Trophoblast cell (in vitro differentiated cells and primary cell): ENCODE measurements around the gene DYRK1A.

ENCODE experiments used
- DNase-seq, 2 donors: peaks; one replicate each; pipeline ENCODE4 v3.0.0-alpha.2; 2016
- H2AFZ ChIP-seq: 2 replicates; pipeline ENCODE4 v1.6.1; 2013; ENCODE audit warnings: low read length, moderate library complexity, mild to moderate bottlenecking; ENCODE audit not compliant: insufficient read depth, poor library complexity
- H2AK5ac ChIP-seq: 2 replicates; pipeline ENCODE4 v1.6.1; 2013; ENCODE audit warnings: mild to moderate bottlenecking, low read length
- H2BK120ac ChIP-seq: 2 replicates; pipeline ENCODE4 v1.6.1; 2013; ENCODE audit warnings: low read length, mild to moderate bottlenecking, moderate library complexity; ENCODE audit not compliant: insufficient read depth, poor library complexity
- H2BK12ac ChIP-seq: 2 replicates; pipeline ENCODE4 v1.6.1; 2013; ENCODE audit warnings: mild to moderate bottlenecking, low read length, moderate library complexity
- H2BK5ac ChIP-seq: 2 replicates; pipeline ENCODE4 v1.6.1; 2013; ENCODE audit warnings: low read length, low read depth, moderate library complexity, mild to moderate bottlenecking; ENCODE audit not compliant: poor library complexity
- H3K14ac ChIP-seq: 2 replicates; pipeline ENCODE4 v1.6.1; 2013; ENCODE audit warnings: mild to moderate bottlenecking, low read length
- H3K18ac ChIP-seq: 2 replicates; pipeline ENCODE4 v1.6.1; 2013; ENCODE audit warnings: mild to moderate bottlenecking, low read length
- H3K23ac ChIP-seq: 2 replicates; pipeline ENCODE4 v1.6.1; 2013; ENCODE audit warnings: low read length
- H3K27ac ChIP-seq: 2 replicates; pipeline ENCODE4 v1.5.1; 2013; ENCODE audit warnings: low read depth, mild to moderate bottlenecking, inconsistent platforms, low read length, moderate library complexity
- H3K27me3 ChIP-seq: 2 replicates; pipeline ENCODE4 v1.6.1; 2013; ENCODE audit warnings: inconsistent platforms, mild to moderate bottlenecking, low read length, moderate library complexity; ENCODE audit not compliant: insufficient read depth
- H3K36me3 ChIP-seq, 2 experiments: 1 replicate in 1 of 2; 2 replicates in 1 of 2; pipeline ENCODE4 v1.6.1; 2013; ENCODE audit warnings: low read length in 2 of 2, mild to moderate bottlenecking in 2 of 2, moderate library complexity in 1 of 2; ENCODE audit not compliant: insufficient read depth in 2 of 2, control insufficient read depth in 1 of 2
- H3K4ac ChIP-seq: 2 replicates; pipeline ENCODE4 v1.6.1; 2013; ENCODE audit warnings: low read depth, mild to moderate bottlenecking, low read length, moderate library complexity
- H3K4me1 ChIP-seq, 2 experiments: 1 replicate in 1 of 2; 2 replicates in 1 of 2; pipeline ENCODE4 v1.6.1; 2013; ENCODE audit warnings: low read length in 2 of 2, mild to moderate bottlenecking in 2 of 2, moderate library complexity in 1 of 2; ENCODE audit not compliant: insufficient read depth in 2 of 2, control insufficient read depth in 1 of 2
- H3K4me2 ChIP-seq: 2 replicates; pipeline ENCODE4 v1.6.1; 2013; ENCODE audit warnings: inconsistent platforms, mild to moderate bottlenecking, low read length, moderate library complexity
- H3K4me3 ChIP-seq: 2 replicates; pipeline ENCODE4 v1.5.1; 2013; ENCODE audit warnings: mild to moderate bottlenecking, low read depth, low read length, inconsistent platforms
- H3K79me1 ChIP-seq: one replicate; pipeline ENCODE4 v1.6.1; 2013; ENCODE audit warnings: low read length
- H3K79me2 ChIP-seq: 2 replicates; pipeline ENCODE4 v1.6.1; 2013; ENCODE audit warnings: low read length, mild to moderate bottlenecking; ENCODE audit not compliant: control insufficient read depth, insufficient read depth, poor library complexity
- H3K9ac ChIP-seq: 2 replicates; pipeline ENCODE4 v1.6.1; 2013; ENCODE audit warnings: mild to moderate bottlenecking, low read length
- H3K9me3 ChIP-seq: 2 replicates; pipeline ENCODE4 v1.6.1; 2013; ENCODE audit warnings: low read depth, mild to moderate bottlenecking, control low read depth, inconsistent platforms, low read length; ENCODE audit not compliant: insufficient read depth
- H4K12ac ChIP-seq: 2 replicates; pipeline ENCODE4 v1.6.1; 2013; ENCODE audit warnings: low read depth, mild to moderate bottlenecking, low read length, moderate library complexity
- H4K8ac ChIP-seq: 2 replicates; pipeline ENCODE4 v1.6.1; 2013; ENCODE audit warnings: low read depth, mild to moderate bottlenecking, low read length, moderate library complexity
- H4K91ac ChIP-seq: one replicate; pipeline ENCODE4 v1.6.1; 2013; ENCODE audit warnings: low read depth, mild to moderate bottlenecking, low read length, moderate library complexity
- WGBS: extraction: QIAGEN DNeasy Blood & Tissue Kit; methylation state at CpG from one replicate; pipeline ENCODE4 v1.1.7; 2013; ENCODE audit warnings: missing lambda C conversion rate; ENCODE audit not compliant: insufficient read length, insufficient coverage; ENCODE audit errors: extremely low coverage; 5-methylcytosine and 5-hydroxymethylcytosine counted together

Gene DYRK1A

DNA sequence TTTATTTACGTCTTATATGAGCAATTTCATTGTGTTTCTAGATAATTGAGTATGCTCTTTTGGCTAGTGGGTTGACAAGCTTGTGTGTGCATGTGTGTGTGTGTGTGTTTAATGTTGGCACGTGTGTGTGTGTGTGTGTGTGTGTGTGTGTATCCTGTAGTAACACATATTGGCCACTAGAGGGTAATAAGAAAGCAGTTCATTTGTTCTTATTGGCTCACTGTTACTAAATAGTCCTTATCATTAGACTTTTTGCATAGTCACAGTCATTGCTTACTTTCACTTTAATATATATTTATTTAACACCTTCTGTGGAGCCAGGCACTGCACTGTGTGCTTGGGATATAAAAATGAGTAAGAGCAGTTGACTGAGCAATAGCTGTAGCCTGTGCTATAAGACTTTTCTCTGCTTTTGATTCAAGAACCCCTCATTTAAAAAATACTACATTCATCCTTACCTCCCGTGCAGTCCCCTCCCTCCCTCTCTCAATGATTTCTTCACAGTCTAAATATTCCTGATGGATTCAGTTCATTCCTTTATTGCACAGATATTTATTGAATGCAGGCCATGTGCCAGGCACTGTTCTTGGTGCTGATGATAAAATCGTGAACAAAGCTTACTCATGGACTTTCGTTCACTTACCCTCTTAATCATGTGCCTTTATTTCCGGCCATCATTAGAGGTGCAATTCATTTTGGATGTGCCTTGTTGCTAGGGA lies 96.7 kb downstream of the DYRK1A start:
- Histone ChIP-seq H3K4me1 (peaks cover 8% of the 10 kb centered on the region in 2 experiments), H2AK5ac (no peak overlapping the region), H2BK5ac (no peak overlapping the region), H4K12ac (no peak overlapping the region), H3K27me3 (no peaks in the 10 kb centered on the region), H3K14ac (no peak overlapping the region), H2AFZ (no peak overlapping the region), H3K27ac (no peak overlapping the region), H3K4ac (peak overlapping the region; percentile 97), H2BK120ac (no peak overlapping the region), H3K9me3 (peaks cover 2% of the 10 kb centered on the region), H3K18ac (no peak overlapping the region), H3K79me2 (peaks cover 8% of the 10 kb centered on the region), H3K23ac (no peak overlapping the region), H2BK12ac (no peak overlapping the region), H3K4me3 (no peak overlapping the region), H4K91ac (no peak overlapping the region), H3K79me1 (no peaks in the 10 kb centered on the region), H3K9ac (no peak overlapping the region), H4K8ac (no peak overlapping the region), H3K4me2 (no peak overlapping the region), H3K36me3 (no peaks in the 10 kb centered on the region)
- no CpG with 5 or more reads among the region's 6 CpGs for WGBS
- DNase-seq = peak in 1 of 2 donors; percentile 43

DNA sequence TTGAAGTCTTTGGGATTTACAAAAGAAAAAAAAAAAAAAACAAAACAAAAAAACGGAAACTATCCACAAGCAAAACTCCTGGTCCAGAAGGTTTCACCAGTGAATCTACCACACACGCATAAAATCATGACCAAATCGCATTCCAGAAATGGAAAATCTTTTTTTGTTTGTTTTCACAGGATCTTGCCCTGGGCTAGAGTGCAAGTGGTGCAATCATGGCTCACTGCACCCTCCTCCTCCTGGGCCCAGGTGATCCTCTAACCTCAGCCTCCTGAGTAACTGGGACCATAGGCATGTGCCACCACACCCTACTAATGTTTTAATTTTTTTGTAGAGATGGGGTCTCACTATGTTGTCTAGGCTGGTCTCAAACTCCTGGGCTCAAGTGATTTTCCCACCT lies 100.5 kb downstream of the DYRK1A start:
- no peak overlapping the region for H2BK5ac ChIP-seq
- no CpG with 5 or more reads among the region's 3 CpGs for WGBS
- no peaks in the 10 kb centered on the region for H3K27me3 ChIP-seq
- H3K4me3 ChIP-seq = no peak overlapping the region
- no peak overlapping the region for H4K8ac ChIP-seq
- no peak overlapping the region for H3K9ac ChIP-seq
- no peak overlapping the region for H3K14ac ChIP-seq
- no peak overlapping the region for H3K4me2 ChIP-seq
- peak overlapping the region; percentile 66 for H3K4ac ChIP-seq
- no peak overlapping the region for H4K91ac ChIP-seq
- no peaks in the 10 kb centered on the region for H3K79me1 ChIP-seq
- H2BK120ac ChIP-seq = no peak overlapping the region
- H3K27ac ChIP-seq = no peak overlapping the region
- H2AK5ac ChIP-seq = no peak overlapping the region
- no peak overlapping the region for H2AFZ ChIP-seq
- H3K18ac ChIP-seq = no peak overlapping the region
- peaks cover 6% of the 10 kb centered on the region for H3K79me2 ChIP-seq
- peak; percentile 46 to 83 for DNase-seq
- H4K12ac ChIP-seq = no peak overlapping the region
- no peak overlapping the region for H3K23ac ChIP-seq
- H2BK12ac ChIP-seq = no peak overlapping the region
- H3K9me3 ChIP-seq = peaks cover 2% of the 10 kb centered on the region
- H3K4me1 ChIP-seq = peaks cover 0 to 3% of the 10 kb centered on the region in 2 experiments
- H3K36me3 ChIP-seq = no peaks in the 10 kb centered on the region

DNA sequence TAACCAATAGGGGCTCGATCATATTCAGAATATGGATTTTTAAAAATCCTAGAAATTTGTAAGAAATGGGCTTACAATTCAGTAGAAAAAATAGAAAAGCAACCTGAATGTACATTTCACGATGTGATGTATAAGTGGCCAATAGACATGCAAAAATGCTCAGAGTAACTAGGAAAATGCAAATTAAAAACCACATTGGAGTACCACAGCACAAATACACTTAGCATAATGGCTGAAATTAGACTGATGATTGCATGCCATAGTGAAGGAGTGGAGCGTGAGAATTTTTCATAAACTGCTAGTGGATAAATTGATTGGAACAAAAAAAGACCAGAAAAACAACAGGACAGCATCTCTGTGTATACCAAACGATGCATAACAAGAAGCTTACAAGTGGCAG lies 102.3 kb downstream of the DYRK1A start:
- H4K8ac ChIP-seq = no peak overlapping the region
- no peak overlapping the region for H3K4me2 ChIP-seq
- H3K23ac ChIP-seq = no peak overlapping the region
- no peak for DNase-seq
- H2BK120ac ChIP-seq = no peak overlapping the region
- no peaks in the 10 kb centered on the region for H3K27me3 ChIP-seq
- H2BK5ac ChIP-seq = no peak overlapping the region
- no peak overlapping the region for H3K4me3 ChIP-seq
- H3K27ac ChIP-seq = no peak overlapping the region
- H2AK5ac ChIP-seq = no peak overlapping the region
- H2BK12ac ChIP-seq = no peak overlapping the region
- H3K79me2 ChIP-seq = peaks cover 3% of the 10 kb centered on the region
- no peak overlapping the region for H3K4ac ChIP-seq
- peaks cover 0 to 2% of the 10 kb centered on the region in 2 experiments for H3K36me3 ChIP-seq
- H2AFZ ChIP-seq = no peak overlapping the region
- H3K18ac ChIP-seq = no peak overlapping the region
- no peak overlapping the region for H3K9ac ChIP-seq
- H3K14ac ChIP-seq = no peak overlapping the region
- no CpG with 5 or more reads among the region's 4 CpGs for WGBS
- peaks cover 0 to 3% of the 10 kb centered on the region in 2 experiments for H3K4me1 ChIP-seq
- no peaks in the 10 kb centered on the region for H3K79me1 ChIP-seq
- no peak overlapping the region for H4K91ac ChIP-seq
- no peak overlapping the region for H4K12ac ChIP-seq
- H3K9me3 ChIP-seq = peaks cover 2% of the 10 kb centered on the region

DNA sequence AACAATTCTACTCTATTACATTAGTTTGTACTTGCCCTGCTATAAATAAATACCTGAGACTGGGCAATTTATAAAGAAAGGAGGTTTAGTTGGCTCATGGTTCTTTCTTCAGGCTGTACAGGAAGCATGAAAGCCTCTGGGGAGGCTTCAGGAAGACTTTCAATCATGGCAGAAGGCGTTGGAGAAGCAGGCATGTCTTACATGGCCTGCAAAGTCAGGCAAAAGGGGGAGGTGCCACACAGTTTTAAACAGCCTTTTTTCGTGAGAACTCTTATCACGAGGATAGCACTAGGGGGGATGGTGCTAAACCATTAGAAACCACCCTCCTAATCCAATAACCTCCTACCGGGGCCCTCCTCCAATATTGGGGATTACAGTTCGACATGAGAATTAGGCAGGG lies 102.9 kb downstream of the DYRK1A start:
- WGBS = no CpG with 5 or more reads among the region's 5 CpGs
- Histone ChIP-seq H3K4me2 (no peak overlapping the region), H3K4me3 (no peak overlapping the region), H3K18ac (no peak overlapping the region), H3K79me2 (peaks cover 3% of the 10 kb centered on the region), H4K12ac (no peak overlapping the region), H2BK5ac (no peak overlapping the region), H4K91ac (no peak overlapping the region), H3K36me3 (peaks cover 0 to 2% of the 10 kb centered on the region in 2 experiments), H2AK5ac (no peak overlapping the region), H2AFZ (no peak overlapping the region), H3K79me1 (no peaks in the 10 kb centered on the region), H3K9ac (peak overlapping the region; percentile 63), H3K4me1 (peaks cover 0 to 3% of the 10 kb centered on the region in 2 experiments), H3K4ac (peak overlapping the region; percentile 2), H4K8ac (no peak overlapping the region), H2BK12ac (no peak overlapping the region), H2BK120ac (no peak overlapping the region), H3K14ac (no peak overlapping the region), H3K9me3 (peaks cover 2% of the 10 kb centered on the region), H3K23ac (no peak overlapping the region), H3K27me3 (no peaks in the 10 kb centered on the region), H3K27ac (no peak overlapping the region)
- DNase-seq = no peak
